BE2C (cell line): ENCODE measurements around the gene PREX1.
A peak's percentile ranks its signal among the peaks of the same experiment; 100 is the strongest.

ENCODE experiments used
- DNase-seq: peaks from one replicate; pipeline ENCODE4 v3.0.0-alpha.2; 2020
- H3K27me3 ChIP-seq: fragments of 250-450 bp; sonication (Bioruptor Pico); 2 replicates; pipeline ENCODE4 v1.5.1; 2020; ENCODE audit warnings: mild to moderate bottlenecking
- H3K36me3 ChIP-seq: fragments of 250-450 bp; sonication (Bioruptor Pico); 2 replicates; pipeline ENCODE4 v1.5.1; 2020; ENCODE audit warnings: mild to moderate bottlenecking
- H3K4me1 ChIP-seq: fragments of 250-450 bp; sonication (Bioruptor Pico); 2 replicates; pipeline ENCODE4 v1.5.1; 2020
- H3K4me3 ChIP-seq: 2 replicates; pipeline ENCODE4 v1.5.1; 2011; ENCODE audit warnings: low read depth, low read length
- H3K9me3 ChIP-seq: fragments of 250-450 bp; sonication (Bioruptor Pico); 2 replicates; pipeline ENCODE4 v1.5.1; 2020
- TF ChIP-seq, protein P1 (sequence below): IDR thresholded peaks from 2 replicates; pipeline ENCODE4 v1.5.1; 2012; ENCODE audit warnings: mild to moderate bottlenecking, low read depth, low read length

The PREX1 gene

DNA sequence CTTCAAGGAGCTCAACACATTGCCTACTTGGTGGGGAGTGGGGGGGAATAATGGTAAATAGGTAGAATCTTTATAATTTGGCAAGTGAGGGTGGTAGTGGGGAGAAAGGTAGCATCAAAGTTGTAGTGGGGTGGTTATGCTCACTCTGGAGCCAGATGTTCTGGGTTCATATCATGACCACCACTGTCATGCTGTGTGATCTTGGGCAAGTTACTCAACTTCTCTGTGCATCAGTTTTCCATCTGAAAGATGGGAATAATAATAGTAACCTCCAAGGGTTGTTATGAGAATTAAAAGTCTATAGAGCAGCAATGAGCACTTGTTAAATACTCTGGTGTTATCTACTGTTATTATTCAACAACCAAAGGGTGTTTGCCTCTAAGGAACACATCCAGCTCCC is 22.0 kb upstream of the PREX1 start:
- no peaks in the 10 kb centered on the region for H3K27me3 ChIP-seq
- no peaks in the 10 kb centered on the region for H3K4me1 ChIP-seq
- H3K4me3 ChIP-seq, result no peak overlapping the region
- H3K36me3 ChIP-seq, result no peaks in the 10 kb centered on the region
- no peak for DNase-seq
- TF ChIP-seq, protein P1, sequence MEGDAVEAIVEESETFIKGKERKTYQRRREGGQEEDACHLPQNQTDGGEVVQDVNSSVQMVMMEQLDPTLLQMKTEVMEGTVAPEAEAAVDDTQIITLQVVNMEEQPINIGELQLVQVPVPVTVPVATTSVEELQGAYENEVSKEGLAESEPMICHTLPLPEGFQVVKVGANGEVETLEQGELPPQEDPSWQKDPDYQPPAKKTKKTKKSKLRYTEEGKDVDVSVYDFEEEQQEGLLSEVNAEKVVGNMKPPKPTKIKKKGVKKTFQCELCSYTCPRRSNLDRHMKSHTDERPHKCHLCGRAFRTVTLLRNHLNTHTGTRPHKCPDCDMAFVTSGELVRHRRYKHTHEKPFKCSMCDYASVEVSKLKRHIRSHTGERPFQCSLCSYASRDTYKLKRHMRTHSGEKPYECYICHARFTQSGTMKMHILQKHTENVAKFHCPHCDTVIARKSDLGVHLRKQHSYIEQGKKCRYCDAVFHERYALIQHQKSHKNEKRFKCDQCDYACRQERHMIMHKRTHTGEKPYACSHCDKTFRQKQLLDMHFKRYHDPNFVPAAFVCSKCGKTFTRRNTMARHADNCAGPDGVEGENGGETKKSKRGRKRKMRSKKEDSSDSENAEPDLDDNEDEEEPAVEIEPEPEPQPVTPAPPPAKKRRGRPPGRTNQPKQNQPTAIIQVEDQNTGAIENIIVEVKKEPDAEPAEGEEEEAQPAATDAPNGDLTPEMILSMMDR, result no peak
- H3K9me3 ChIP-seq, result no peaks in the 10 kb centered on the region

DNA sequence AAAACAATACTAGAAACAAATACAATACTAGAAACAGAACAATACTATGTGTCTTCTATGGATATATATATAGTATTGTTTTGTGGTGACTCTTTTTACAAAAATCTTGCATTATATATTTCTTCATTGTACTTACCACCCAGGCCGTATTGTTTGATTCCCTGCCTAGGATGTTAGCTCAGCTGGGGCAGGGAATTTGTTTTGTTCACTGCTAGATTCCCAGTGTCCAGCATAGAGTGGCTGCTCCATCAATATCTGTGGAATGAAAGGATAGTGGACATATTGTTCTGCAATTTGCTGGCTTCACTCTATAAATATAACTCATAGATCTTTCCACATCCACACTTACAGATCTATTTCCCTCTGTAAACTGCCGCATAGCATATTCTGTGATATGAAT is 21.5 kb upstream of the PREX1 start:
- H3K9me3 ChIP-seq, result no peaks in the 10 kb centered on the region
- no peak for DNase-seq
- H3K4me3 ChIP-seq, result no peak overlapping the region
- no peaks in the 10 kb centered on the region for H3K36me3 ChIP-seq
- TF ChIP-seq, protein P1, result no peak
- H3K27me3 ChIP-seq, result no peaks in the 10 kb centered on the region
- no peaks in the 10 kb centered on the region for H3K4me1 ChIP-seq

DNA sequence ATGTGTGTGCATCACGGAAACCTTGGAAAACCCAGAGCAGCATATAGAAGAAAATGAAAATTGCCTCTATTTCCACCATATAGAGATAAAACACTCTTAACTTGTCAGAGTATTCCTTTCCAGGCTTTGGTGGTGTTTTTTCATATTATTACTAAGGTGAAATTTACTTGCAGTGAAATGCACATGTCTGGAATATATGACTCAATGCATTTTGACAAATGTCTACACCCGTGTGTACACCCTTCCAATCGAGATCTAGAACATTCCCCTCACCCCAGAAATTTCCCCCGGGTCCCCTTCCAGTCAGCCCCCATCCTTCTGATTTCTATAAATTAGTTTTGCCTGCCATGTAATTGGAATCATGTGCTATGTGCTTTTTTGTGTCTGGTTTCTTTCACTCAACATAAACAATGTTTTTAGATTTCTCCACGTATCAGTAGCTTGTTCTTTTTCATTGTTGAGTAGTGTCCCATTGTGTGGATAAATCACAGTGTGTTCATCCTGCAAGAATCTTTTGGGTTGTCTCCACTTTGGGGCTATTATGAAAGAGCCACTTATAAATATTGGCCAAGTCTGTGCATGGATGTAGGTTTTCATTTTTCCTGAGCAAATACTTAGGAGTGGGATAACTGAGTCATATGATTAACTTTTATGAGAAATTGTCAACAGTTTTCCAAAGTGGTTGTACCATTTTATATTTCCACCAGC is 19.9 kb upstream of the PREX1 start:
- Histone ChIP-seq H3K27me3 (no peaks in the 10 kb centered on the region), H3K4me3 (no peak overlapping the region), H3K4me1 (no peaks in the 10 kb centered on the region), H3K9me3 (no peaks in the 10 kb centered on the region), H3K36me3 (no peaks in the 10 kb centered on the region)
- no peak for DNase-seq
- TF ChIP-seq, protein P1, result no peak

DNA sequence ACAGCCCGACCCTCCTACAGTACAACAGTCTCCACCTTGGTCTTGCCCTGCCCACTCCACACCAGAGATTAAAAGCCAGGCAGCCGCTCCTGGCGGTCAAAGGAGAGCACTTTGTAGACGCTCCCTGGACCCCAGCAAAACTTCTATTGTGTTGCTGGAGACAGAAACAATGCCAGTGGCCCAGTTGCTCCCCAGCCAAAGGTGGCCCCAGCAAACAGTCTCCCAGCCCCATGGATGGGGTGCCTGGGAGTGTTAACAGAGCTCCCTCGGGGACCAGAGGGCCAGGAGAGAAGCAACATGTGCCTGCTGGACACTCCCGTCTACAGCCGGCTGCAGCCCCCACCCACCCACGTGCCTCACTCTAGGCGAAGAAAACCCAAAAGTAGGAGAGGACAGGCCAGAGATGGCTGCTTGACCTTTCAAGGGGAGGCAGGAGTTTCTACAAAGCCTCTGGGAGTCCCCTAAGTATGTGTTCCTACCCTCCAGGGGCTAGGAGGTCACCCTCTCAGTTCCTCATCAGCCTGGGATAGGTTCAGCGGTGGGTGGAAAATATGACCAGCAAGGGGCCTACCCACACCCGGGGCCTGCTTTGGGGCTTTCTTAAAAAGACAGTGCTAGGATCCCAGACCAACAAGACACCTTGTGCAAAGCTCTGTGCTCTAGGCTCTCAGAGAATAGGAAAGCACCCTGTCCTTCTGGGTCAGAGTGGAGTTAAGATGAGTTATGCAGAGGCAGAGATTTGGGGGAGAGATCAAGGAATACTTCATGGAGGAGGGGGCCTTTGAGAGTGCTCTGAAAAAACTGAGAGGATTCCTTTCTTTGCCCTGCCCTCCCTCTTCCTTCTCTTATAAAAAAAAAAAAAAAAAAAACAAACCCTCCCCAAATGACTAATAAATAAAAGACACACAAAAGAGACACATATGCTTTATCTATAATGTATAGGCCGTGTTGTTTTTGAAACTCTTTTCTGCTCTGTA is 19.0 kb upstream of the PREX1 start:
- no peak overlapping the region for H3K4me3 ChIP-seq
- H3K27me3 ChIP-seq, result no peaks in the 10 kb centered on the region
- TF ChIP-seq, protein P1, result no peak
- no peaks in the 10 kb centered on the region for H3K9me3 ChIP-seq
- no peaks in the 10 kb centered on the region for H3K36me3 ChIP-seq
- no peaks in the 10 kb centered on the region for H3K4me1 ChIP-seq
- peak; percentile 49 for DNase-seq

DNA sequence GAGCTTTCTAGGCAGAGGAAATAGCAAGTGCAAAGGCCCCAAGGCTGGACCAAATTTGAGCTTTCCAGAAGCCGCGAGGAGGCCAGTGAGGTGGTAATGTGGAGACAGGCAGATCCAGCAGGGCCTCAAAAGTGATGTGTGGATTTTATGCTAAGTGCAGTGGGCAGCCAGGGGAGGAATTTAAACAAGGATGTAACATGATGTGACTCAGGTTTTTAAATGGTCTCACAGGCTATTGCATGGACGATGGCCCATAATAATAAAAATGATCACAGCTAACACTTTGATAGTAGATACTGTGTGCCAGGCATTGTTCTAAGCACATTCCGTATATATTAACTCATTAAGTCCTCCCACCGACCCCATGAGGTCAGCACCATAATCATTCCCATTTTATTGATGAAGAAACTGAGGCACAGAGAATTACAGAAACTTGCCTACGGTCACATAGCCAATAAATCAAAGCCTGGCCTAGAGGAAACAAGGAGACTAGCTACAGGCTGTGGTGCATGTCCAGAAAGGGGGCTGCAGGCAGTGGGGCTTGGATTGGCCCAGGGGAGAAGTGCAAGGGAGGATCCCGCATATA is 18.0 kb upstream of the PREX1 start:
- H3K27me3 ChIP-seq, result no peaks in the 10 kb centered on the region
- TF ChIP-seq, protein P1, result no peak
- H3K36me3 ChIP-seq, result no peaks in the 10 kb centered on the region
- no peak for DNase-seq
- H3K4me1 ChIP-seq, result no peaks in the 10 kb centered on the region
- H3K9me3 ChIP-seq, result no peaks in the 10 kb centered on the region
- no peak overlapping the region for H3K4me3 ChIP-seq
